ENCODE data around the gene RPS21. TPM values are rescaled to one million over a fixed set of nuclear protein-coding genes. Genes with fewer than 3 reads are reported as not detected.
"Not testable (repeated sequence)": the region's sequence is repeated elsewhere in the genome, so short reads cannot be mapped to it uniquely, and the experiment has no call there.

RPS21 gene
- total RNA-seq, 1 donor from 2014 or later, result 2,912 TPM

GRCh38 chr20:62421716-62421990 is 34.8 kb downstream of the RPS21 start:
- Mint-ChIP-seq H3K27me3 (peaks cover 3% of the 10 kb centered on the region), H3K4me1 (no peaks in the 10 kb centered on the region), H3K4me3 (no peak overlapping the region), H3K27ac (no peak overlapping the region), H3K36me3 (ENCODE audit: low read depth) (no peaks in the 10 kb centered on the region), H3K9me3 (no peaks in the 10 kb centered on the region)
- POLR2A ChIA-PET, result interaction anchor here (0.5 kb wide), 2 partner anchors 82 to 177 kb away, joined by 3 read pairs; no protein-coding TSS in a partner anchor
- TF ChIP-seq, protein P1, sequence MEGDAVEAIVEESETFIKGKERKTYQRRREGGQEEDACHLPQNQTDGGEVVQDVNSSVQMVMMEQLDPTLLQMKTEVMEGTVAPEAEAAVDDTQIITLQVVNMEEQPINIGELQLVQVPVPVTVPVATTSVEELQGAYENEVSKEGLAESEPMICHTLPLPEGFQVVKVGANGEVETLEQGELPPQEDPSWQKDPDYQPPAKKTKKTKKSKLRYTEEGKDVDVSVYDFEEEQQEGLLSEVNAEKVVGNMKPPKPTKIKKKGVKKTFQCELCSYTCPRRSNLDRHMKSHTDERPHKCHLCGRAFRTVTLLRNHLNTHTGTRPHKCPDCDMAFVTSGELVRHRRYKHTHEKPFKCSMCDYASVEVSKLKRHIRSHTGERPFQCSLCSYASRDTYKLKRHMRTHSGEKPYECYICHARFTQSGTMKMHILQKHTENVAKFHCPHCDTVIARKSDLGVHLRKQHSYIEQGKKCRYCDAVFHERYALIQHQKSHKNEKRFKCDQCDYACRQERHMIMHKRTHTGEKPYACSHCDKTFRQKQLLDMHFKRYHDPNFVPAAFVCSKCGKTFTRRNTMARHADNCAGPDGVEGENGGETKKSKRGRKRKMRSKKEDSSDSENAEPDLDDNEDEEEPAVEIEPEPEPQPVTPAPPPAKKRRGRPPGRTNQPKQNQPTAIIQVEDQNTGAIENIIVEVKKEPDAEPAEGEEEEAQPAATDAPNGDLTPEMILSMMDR (IDR thresholded peaks at IDR 0.05), result no peak
- DNase-seq (no peak), ATAC-seq (ENCODE audit: low read depth) (no peak)
- CTCF ChIA-PET, result interaction anchor here (0.6 kb wide), 1 partner anchor 202 kb away, joined by 3 read pairs; no protein-coding TSS in a partner anchor
- intact Hi-C loops (cut with micrococcal nuclease), result no loop called here

DNA sequence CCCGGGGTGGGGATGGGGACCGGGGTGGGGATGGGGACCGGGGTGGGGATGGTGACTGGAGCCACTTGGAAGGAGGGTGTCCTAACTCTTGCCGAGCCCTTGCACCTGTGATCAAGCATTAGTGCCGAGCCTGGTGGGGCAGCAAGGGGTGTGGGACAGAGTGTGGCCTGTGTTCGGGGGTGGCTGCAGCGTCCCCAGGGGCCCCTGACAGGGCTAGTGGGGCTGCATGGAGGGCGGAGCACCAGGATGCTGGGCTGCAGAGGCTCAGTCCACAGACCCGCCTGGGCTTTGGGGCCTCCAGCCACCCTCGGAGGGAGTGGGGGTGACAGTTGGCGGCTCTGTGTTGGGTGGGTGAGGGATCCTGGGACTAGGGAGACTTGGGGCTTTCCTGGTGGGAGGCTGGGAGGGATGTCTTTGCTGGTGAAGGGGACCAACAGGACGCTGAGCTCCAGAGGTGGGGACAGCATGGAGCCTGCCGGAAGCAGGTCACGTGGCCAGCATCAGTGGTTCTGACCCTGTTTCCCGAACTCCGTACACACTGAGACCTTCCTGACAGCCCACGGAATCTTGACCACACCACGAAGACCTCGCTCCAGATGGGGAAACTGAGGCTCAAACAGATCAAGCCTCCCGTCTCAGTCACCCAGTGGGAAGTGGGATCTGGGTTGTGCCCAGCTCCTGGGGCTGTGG is 35.9 kb downstream of the RPS21 start:
- DNase-seq, result no peak
- Mint-ChIP-seq H3K9me3 (no peaks in the 10 kb centered on the region), H3K36me3 (ENCODE audit: low read depth) (no peaks in the 10 kb centered on the region), H3K4me3 (no peak overlapping the region), H3K27me3 (peaks cover 3% of the 10 kb centered on the region), H3K4me1 (no peaks in the 10 kb centered on the region), H3K27ac (no peak overlapping the region)
- POLR2A ChIA-PET, result no interaction called here
- intact Hi-C loops (cut with micrococcal nuclease), result no loop called here
- TF ChIP-seq, protein P1 (IDR thresholded peaks at IDR 0.05), result no peak
- no peak for ATAC-seq (ENCODE audit: low read depth)
- CTCF ChIA-PET, result no interaction called here

- ChIA-PET CTCF (no interaction called here), POLR2A (no interaction called here)
- intact Hi-C loops (cut with micrococcal nuclease), result no loop called here
- TF ChIP-seq, protein P1 (IDR thresholded peaks at IDR 0.05), result no peak
- Mint-ChIP-seq H3K4me3 (no peak overlapping the region), H3K27me3 (peaks cover 3% of the 10 kb centered on the region), H3K36me3 (ENCODE audit: low read depth) (no peaks in the 10 kb centered on the region), H3K9me3 (no peaks in the 10 kb centered on the region), H3K4me1 (no peaks in the 10 kb centered on the region), H3K27ac (no peak overlapping the region)
- DNase-seq (no peak), ATAC-seq (ENCODE audit: low read depth) (no peak)
Observed at GRCh38 chr20:62423326-62423706, 36.4 kb downstream of the RPS21 start.

- DNase-seq (no peak), ATAC-seq (ENCODE audit: low read depth) (no peak)
- intact Hi-C loops (cut with micrococcal nuclease), result no loop called here
- ChIA-PET CTCF (no interaction called here), POLR2A (no interaction called here)
- no peaks in the 10 kb centered on the region for H3K9me3 Mint-ChIP-seq
- H3K27ac Mint-ChIP-seq, result no peak overlapping the region
- no peaks in the 10 kb centered on the region for H3K4me1 Mint-ChIP-seq
- no peaks in the 10 kb centered on the region for H3K36me3 Mint-ChIP-seq (ENCODE audit: low read depth)
- TF ChIP-seq, protein P1 (IDR thresholded peaks at IDR 0.05), result no peak
- H3K4me3 Mint-ChIP-seq, result no peak overlapping the region
- H3K27me3 Mint-ChIP-seq, result peaks cover 3% of the 10 kb centered on the region
Observed at GRCh38 chr20:62424249-62425107, 37.6 kb downstream of the RPS21 start.

GRCh38 chr20:62425281-62426058 is 38.6 kb downstream of the RPS21 start:
- intact Hi-C loops (cut with micrococcal nuclease), result no loop called here
- TF ChIP-seq, protein P1 (IDR thresholded peaks at IDR 0.05), result no peak
- ATAC-seq (ENCODE audit: low read depth), result no peak
- CTCF ChIA-PET, result no interaction called here
- no peaks in the 10 kb centered on the region for H3K9me3 Mint-ChIP-seq
- H3K27ac Mint-ChIP-seq, result no peak overlapping the region
- peaks cover 3% of the 10 kb centered on the region for H3K27me3 Mint-ChIP-seq
- no peak overlapping the region for H3K4me3 Mint-ChIP-seq
- H3K36me3 Mint-ChIP-seq (ENCODE audit: low read depth), result no peaks in the 10 kb centered on the region
- POLR2A ChIA-PET, result no interaction called here
- no peaks in the 10 kb centered on the region for H3K4me1 Mint-ChIP-seq
- no peak for DNase-seq

DNA sequence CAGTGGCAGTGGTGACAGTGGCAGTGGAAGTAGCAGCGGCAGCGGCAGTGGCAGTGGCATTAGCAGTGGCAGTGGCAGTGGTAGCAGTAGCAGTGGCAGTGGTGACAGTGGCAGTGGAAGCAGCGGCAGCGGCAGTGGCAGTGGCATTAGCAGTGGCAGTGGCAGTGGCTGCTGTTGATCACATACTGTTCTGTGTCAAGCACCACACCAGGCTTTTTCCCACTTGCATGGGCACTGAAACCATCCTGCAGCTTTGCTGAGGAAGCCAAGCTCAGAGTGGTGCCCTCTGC is 39.1 kb downstream of the RPS21 start:
- POLR2A ChIA-PET; H3K9me3 Mint-ChIP-seq; intact Hi-C loops (cut with micrococcal nuclease); H3K27me3 Mint-ChIP-seq; H3K27ac Mint-ChIP-seq; DNase-seq; H3K4me3 Mint-ChIP-seq; H3K36me3 Mint-ChIP-seq (ENCODE audit: low read depth); CTCF ChIA-PET; ATAC-seq (ENCODE audit: low read depth); H3K4me1 Mint-ChIP-seq: not testable (repeated sequence)
